ENCODE results near the gene NPFFR2. TPM values are rescaled to one million over a fixed set of nuclear protein-coding genes. Genes with fewer than 3 reads are reported as not detected.

The NPFFR2 gene
- total RNA-seq (2016; rRNA removed; fragmentation: Illumina TruSeq; extraction: Trizol) (not detected in 2 replicates), polyA plus RNA-seq (2011; rRNA removed) (not detected in 2 replicates), polyA minus RNA-seq (2011; rRNA and poly(A)+ RNA removed; ENCODE audit: low replicate concordance) (not detected in 2 replicates), Bru-seq, nascent RNA (percentile 1 among the genes with signal in this experiment), BruChase-seq, experiment 1, labeled RNA remaining after a 6-hour chase (not detected), BruChase-seq, experiment 2, labeled RNA remaining after a 2-hour chase (percentile 1 among the genes with signal in this experiment)
- total RNA-seq (2016; cell fraction: cytosol; rRNA removed; fragmentation: Illumina TruSeq; extraction: Trizol; ENCODE audit: low read depth), result not detected in 2 replicates
- total RNA-seq (2016; cell fraction: insoluble cytoplasmic fraction; rRNA removed; fragmentation: Illumina TruSeq; extraction: Trizol), result not detected in 2 replicates
- not detected in 2 replicates for total RNA-seq (2016; cell fraction: membrane; rRNA removed; fragmentation: Illumina TruSeq; extraction: Trizol)
- not detected in 2 replicates for total RNA-seq (2016; cell fraction: nucleus; rRNA removed; fragmentation: Illumina TruSeq; extraction: Trizol)
- not detected in 2 replicates for polyA plus RNA-seq (2011; cell fraction: cytosol; rRNA removed)
- not detected in 2 replicates for polyA plus RNA-seq (2011; cell fraction: nucleus; rRNA removed)
- polyA plus RNA-seq (2012), result not detected in 2 replicates
- not detected in 2 replicates for polyA plus RNA-seq (2016; cell fraction: cytosol; fragmentation: Illumina TruSeq; extraction: Trizol; ENCODE audit: low read depth)
- not detected in 2 replicates for polyA plus RNA-seq (2016; cell fraction: insoluble cytoplasmic fraction; fragmentation: Illumina TruSeq; extraction: Trizol; ENCODE audit: low read depth)
- polyA plus RNA-seq (2016; cell fraction: membrane; fragmentation: Illumina TruSeq; extraction: Trizol; ENCODE audit: low read depth), result not detected in 2 replicates
- not detected in 2 replicates for polyA plus RNA-seq (2016; cell fraction: nucleus; fragmentation: Illumina TruSeq; extraction: Trizol; ENCODE audit: insufficient read depth, low read depth)
- not detected in 2 replicates for polyA minus RNA-seq (2011; cell fraction: cytosol; rRNA and poly(A)+ RNA removed)
- polyA minus RNA-seq (2011; cell fraction: nucleus; rRNA and poly(A)+ RNA removed), result not detected in 2 replicates
- long read RNA-seq, experiment 1, result 0 reads
- long read RNA-seq, experiment 2, result 0 reads

DNA sequence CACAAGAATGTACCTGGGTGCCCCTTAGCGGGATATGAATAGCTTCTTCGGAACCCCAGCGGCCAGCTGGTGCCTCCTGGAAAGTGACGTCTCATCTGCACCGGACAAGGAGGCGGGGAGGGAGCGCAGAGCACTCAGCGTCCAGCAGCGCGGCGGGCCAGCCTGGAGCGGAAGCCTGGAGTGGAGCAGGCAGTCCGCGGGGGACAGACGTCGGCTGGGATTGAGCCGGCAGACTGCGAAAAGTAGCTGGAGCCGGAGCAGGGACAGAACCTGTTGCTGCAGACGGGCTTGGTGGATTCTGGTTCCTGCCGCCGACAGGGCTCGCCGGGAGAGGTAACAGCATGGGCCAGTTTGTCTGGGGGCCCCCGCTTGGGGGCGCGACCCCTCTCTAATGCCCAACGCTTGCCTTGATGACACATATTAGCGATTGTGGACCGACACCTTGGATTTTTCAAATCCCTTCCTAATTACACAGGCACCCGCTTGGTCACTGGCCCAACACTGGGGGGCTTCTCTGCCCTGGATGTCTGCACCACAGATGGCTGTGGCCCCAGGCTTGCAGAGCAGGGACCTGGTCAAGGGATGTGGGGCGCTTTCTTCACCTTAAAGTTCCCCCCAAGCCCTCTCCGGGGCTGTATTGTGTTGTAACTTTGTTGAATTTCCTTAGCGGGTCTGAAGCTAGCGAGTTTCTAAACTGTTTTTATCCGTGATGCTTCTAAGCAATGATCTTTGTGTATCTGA, at the start of gene NPFFR2:
Gene NPFFR2 (plus strand): TSS at position 133 of the 741 bp plus-strand sequence. CDS start 96,592 bp downstream, outside the sequence.
- H4K20me1 ChIP-seq (ENCODE audit: insufficient read depth, low read length), result no peaks in the 10 kb centered on the region
- no peaks in the 10 kb centered on the region for H3K4me1 ChIP-seq (ENCODE audit: insufficient read depth, low read length)
- no peak within 1 kb of the TSS for H3K27ac ChIP-seq (ENCODE audit: extremely low read length, insufficient read depth, low read length)
- no peak within 1 kb of the TSS for H2AFZ ChIP-seq (ENCODE audit: low read length)
- TF ChIP-seq HDAC6 (IDR thresholded peaks at IDR 0.05; ENCODE audit: low read depth, low read length) (no peak), BHLHE40 (IDR thresholded peaks at IDR 0.05; ENCODE audit: low read length) (no peak), ZFYVE20 (CRISPR knock-in tag; IDR thresholded peaks at IDR 0.05; ENCODE audit: borderline replicate concordance, low read depth) (no peak), ZSCAN21 (CRISPR knock-in tag; IDR thresholded peaks at IDR 0.05; ENCODE audit: borderline replicate concordance) (no peak), ZNF530 (CRISPR knock-in tag; IDR thresholded peaks at IDR 0.05; ENCODE audit: low read depth) (no peak), SNAPC5 (CRISPR knock-in tag; IDR thresholded peaks at IDR 0.05; ENCODE audit: borderline replicate concordance) (no peak)
- TF ChIP-seq, protein P1, sequence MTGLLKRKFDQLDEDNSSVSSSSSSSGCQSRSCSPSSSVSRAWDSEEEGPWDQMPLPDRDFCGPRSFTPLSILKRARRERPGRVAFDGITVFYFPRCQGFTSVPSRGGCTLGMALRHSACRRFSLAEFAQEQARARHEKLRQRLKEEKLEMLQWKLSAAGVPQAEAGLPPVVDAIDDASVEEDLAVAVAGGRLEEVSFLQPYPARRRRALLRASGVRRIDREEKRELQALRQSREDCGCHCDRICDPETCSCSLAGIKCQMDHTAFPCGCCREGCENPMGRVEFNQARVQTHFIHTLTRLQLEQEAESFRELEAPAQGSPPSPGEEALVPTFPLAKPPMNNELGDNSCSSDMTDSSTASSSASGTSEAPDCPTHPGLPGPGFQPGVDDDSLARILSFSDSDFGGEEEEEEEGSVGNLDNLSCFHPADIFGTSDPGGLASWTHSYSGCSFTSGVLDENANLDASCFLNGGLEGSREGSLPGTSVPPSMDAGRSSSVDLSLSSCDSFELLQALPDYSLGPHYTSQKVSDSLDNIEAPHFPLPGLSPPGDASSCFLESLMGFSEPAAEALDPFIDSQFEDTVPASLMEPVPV (CRISPR knock-in tag; IDR thresholded peaks at IDR 0.05), result no peak
- ChIA-PET POLR2A (no interaction called here), CTCF (ENCODE audit: low intra/inter-chr PET ratio, low total read pairs) (no interaction called here)
- no peaks in the 10 kb centered on the region for H3K9me3 ChIP-seq (ENCODE audit: low read length)
- 5% methylated on average over 4 of the region's 36 CpGs for WGBS (ENCODE audit: low lambda C conversion rate)
- no peak within 1 kb of the TSS for H3K4me2 ChIP-seq (ENCODE audit: low read depth, low read length)
- H3K36me3 ChIP-seq (replicated peaks in 1 of 2; ENCODE audit: control insufficient read depth in 1 of 2, insufficient read depth in 2 of 2, low read length in 2 of 2), result no peaks in the 10 kb centered on the region
- ATAC-seq (peak; percentile 67), FAIRE-seq (no peak), DNase-seq (ENCODE audit: low spot score) (no peak)
- H3K79me2 ChIP-seq (ENCODE audit: insufficient read depth, low read length), result no peaks in the 10 kb centered on the region
- BruUV-seq (replicated peaks), result no TSS peak
- peaks cover 0 to 7% of the 10 kb centered on the region in 2 experiments; a peak in 1 of 5 replicates for H3K27me3 ChIP-seq (ENCODE audit: control insufficient read depth in 1 of 2, insufficient read depth in 2 of 2, low read length in 2 of 2)
- in situ Hi-C loops (cut with HindIII; ENCODE audit: extremely low pct_ligation_motif_present, low pct_unique_long_range_greater_than_20kb) (no loop called here), intact Hi-C loops (cut with micrococcal nuclease; ENCODE audit: unreplicated experiment) (no loop called here)
- no peak within 1 kb of the TSS for H3K4me3 ChIP-seq (replicated peaks in 1 of 3; ENCODE audit: insufficient read depth in 1 of 3, low read depth in 2 of 3, low read length in 3 of 3)
- no peak within 1 kb of the TSS for H3K9ac ChIP-seq (ENCODE audit: insufficient read depth, low read depth, low read length)
